ENCODE data around the gene TSPO2. TPM values are rescaled to one million over a fixed set of nuclear protein-coding genes. Genes with fewer than 3 reads are reported as not detected.

TSPO2 gene
- total RNA-seq, 1 donor from 2014 or later, result not detected

DNA sequence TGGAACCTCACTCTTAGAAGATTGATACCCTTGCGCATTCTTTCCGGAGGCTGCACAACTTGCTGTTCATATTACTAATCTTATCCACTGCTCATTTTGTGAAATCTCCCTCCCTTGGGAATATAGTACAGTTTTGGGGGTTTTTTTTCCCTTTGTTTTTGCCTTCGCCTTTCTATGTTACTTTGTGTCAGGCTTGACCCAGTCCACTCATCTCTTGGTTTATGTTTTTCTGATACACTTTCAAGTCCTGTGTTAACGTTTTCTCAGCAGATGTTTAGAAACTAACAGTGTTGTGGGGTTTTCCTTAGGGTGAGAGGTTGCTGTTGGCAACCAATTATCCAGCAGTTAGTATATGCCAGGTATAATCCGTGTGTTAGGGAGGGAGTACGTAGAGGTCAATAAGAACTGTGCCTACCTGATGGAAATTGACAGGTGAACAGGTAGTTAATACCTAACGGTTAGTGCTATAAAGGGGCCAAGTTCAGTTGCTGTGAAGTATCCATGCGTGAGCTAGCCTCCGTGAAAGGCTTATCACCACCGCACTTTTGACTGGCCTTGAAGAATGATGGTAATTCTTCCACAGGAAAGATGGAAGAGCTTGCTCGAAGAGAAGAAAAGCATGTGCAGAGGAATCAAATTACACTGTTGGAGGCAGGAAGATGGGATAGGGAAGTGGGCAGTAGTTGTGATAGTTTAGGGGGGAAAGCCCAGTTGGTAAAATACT is 31.9 kb downstream of the TSPO2 start:
- peaks cover 36% of the 10 kb centered on the region for H3K4me1 ChIP-seq
- DNase-seq, result no peak
- peak overlapping the region; percentile 98 for H3K27ac ChIP-seq

GRCh38 chr6:41074692-41075436 is 32.6 kb downstream of the TSPO2 start:
- H3K4me3 ChIP-seq, result peak overlapping the region; percentile 87
- peaks cover 12% of the 10 kb centered on the region for H3K36me3 ChIP-seq
- ATAC-seq (no peak), DNase-seq (no peak)
- H3K27me3 ChIP-seq, result no peaks in the 10 kb centered on the region
- TF ChIP-seq, protein P1, sequence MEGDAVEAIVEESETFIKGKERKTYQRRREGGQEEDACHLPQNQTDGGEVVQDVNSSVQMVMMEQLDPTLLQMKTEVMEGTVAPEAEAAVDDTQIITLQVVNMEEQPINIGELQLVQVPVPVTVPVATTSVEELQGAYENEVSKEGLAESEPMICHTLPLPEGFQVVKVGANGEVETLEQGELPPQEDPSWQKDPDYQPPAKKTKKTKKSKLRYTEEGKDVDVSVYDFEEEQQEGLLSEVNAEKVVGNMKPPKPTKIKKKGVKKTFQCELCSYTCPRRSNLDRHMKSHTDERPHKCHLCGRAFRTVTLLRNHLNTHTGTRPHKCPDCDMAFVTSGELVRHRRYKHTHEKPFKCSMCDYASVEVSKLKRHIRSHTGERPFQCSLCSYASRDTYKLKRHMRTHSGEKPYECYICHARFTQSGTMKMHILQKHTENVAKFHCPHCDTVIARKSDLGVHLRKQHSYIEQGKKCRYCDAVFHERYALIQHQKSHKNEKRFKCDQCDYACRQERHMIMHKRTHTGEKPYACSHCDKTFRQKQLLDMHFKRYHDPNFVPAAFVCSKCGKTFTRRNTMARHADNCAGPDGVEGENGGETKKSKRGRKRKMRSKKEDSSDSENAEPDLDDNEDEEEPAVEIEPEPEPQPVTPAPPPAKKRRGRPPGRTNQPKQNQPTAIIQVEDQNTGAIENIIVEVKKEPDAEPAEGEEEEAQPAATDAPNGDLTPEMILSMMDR (IDR thresholded peaks at IDR 0.05), result no peak
- H3K4me1 ChIP-seq, result peaks cover 36% of the 10 kb centered on the region
- intact Hi-C loops (cut with DNase I), result no loop called here
- H3K27ac ChIP-seq, result peak overlapping the region; percentile 98
- H3K9me3 ChIP-seq, result no peaks in the 10 kb centered on the region

More for the DNA sequence above, 31.9 kb downstream of the TSPO2 start:
- Histone ChIP-seq H3K27me3 (no peaks in the 10 kb centered on the region), H3K4me3 (peak overlapping the region; percentile 87), H3K9me3 (no peaks in the 10 kb centered on the region), H3K36me3 (peaks cover 12% of the 10 kb centered on the region)
- no peak for ATAC-seq
- intact Hi-C loops (cut with DNase I), result no loop called here
- TF ChIP-seq, protein P1 (IDR thresholded peaks at IDR 0.05), result no peak

DNA sequence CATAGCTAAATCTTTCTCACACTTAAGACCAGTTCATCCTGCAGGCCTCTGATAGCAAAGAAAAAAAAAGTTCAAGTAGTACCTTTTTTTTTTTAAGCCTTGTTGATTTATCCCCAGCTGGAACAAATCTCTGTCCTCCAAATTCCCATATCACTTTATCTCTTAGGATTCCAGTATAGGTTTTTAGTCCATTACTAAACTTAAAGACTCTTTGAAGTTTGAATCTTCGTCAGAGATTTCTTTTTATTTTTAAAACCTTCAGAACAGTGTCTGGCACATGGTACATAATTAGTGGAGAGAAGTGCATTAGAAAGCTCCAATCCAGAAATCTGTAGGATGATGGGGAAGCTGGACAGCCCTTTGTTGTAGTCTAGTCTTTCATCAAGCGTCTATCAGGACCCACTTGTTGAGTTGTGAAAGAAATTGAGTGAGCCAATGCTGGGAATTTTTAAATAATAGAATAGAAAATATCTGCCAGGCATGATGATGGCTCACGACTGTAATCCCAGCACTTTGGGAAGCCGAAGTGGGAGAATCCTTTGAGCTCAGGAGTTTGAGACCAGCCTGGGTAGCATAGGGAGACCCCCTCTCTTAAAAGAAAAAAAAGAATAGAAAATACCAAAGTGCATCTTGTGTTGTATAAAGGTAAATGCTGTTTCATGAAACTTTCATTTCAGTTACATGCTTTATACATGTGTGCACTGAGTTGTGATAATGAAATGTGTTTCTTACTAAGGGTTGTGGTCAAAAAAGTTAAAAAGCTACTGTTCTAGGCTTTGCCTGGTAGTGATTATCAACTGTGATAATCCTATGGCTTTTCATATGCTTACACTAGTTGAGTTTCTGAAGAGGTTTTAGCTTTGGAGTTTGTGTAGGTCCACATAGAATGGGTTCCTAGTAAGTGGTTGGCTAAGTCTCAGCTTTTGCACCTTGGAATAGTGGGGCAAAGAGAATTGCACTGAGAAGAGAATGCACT is 33.7 kb downstream of the TSPO2 start:
- ATAC-seq, result no peak
- Histone ChIP-seq H3K36me3 (peaks cover 23% of the 10 kb centered on the region), H3K27me3 (no peaks in the 10 kb centered on the region), H3K4me1 (peaks cover 30% of the 10 kb centered on the region), H3K4me3 (no peak overlapping the region), H3K27ac (no peak overlapping the region), H3K9me3 (no peaks in the 10 kb centered on the region)
- no peak for DNase-seq
- TF ChIP-seq, protein P1 (IDR thresholded peaks at IDR 0.05), result no peak
- intact Hi-C loops (cut with DNase I), result no loop called here

GRCh38 chr6:41077536-41077935 is 35.3 kb downstream of the TSPO2 start:
- TF ChIP-seq, protein P1 (IDR thresholded peaks at IDR 0.05), result no peak
- Histone ChIP-seq H3K27me3 (no peaks in the 10 kb centered on the region), H3K36me3 (peaks cover 38% of the 10 kb centered on the region), H3K4me3 (no peak overlapping the region), H3K4me1 (peaks cover 27% of the 10 kb centered on the region), H3K9me3 (no peaks in the 10 kb centered on the region), H3K27ac (no peak overlapping the region)
- intact Hi-C loops (cut with DNase I), result no loop called here
- DNase-seq (no peak), ATAC-seq (no peak)

DNA sequence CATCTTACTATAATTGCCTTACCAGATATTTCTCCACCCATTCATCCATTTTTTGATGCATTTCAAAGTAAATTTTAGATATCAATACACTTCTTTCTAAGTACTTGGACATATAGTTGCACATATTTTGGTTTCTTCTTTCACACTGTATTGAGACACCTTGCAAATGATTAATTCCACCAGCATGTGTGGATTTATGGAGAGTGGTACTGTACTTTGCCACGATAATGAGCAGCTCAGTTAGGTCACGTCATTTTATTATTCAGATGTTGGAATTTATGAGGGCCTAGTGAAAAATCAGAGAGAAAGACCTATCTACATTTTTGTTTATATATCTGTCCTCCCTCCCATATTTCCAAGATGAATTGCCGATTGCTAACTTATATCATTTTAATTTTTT is 35.8 kb downstream of the TSPO2 start:
- Histone ChIP-seq H3K4me3 (no peak overlapping the region), H3K4me1 (peaks cover 27% of the 10 kb centered on the region), H3K36me3 (peaks cover 39% of the 10 kb centered on the region), H3K9me3 (no peaks in the 10 kb centered on the region), H3K27me3 (no peaks in the 10 kb centered on the region), H3K27ac (no peak overlapping the region)
- intact Hi-C loops (cut with DNase I), result no loop called here
- DNase-seq (no peak), ATAC-seq (no peak)
- TF ChIP-seq, protein P1 (IDR thresholded peaks at IDR 0.05), result no peak
